ENCODE data around the gene YIF1B. TPM values are rescaled to one million over a fixed set of nuclear protein-coding genes. Genes with fewer than 3 reads are reported as not detected.

Gene YIF1B
- total and polyA plus RNA-seq, 2 of the 4 experiments (the other 2 are of a cell fraction) = 72.2 to 165 TPM

- Histone ChIP-seq H3K4ac (ENCODE audit: low read depth, low read length) (peak overlapping the region; percentile 58), H3K14ac (replicated peaks; ENCODE audit: low read depth, low read length) (peak overlapping the region; percentile 26), H4K5ac (ENCODE audit: low read depth, low read length) (no peak overlapping the region), H3K4me2 (ENCODE audit: low read depth, low read length) (no peak overlapping the region), H2BK120ac (ENCODE audit: low read depth, low read length) (peak overlapping the region; percentile 49), H2BK15ac (ENCODE audit: low read depth, low read length) (peak overlapping the region; percentile 25; the same call in 1 of the 3 replicates), H4K20me1 (ENCODE audit: insufficient read depth, low read length) (peaks cover 9% of the 10 kb centered on the region), H2BK20ac (ENCODE audit: low read depth, low read length) (0 out of 2 replicates have a peak overlapping the region, but pooled peaks have one; percentile 24), H2AK5ac (ENCODE audit: low read depth, low read length) (peak overlapping the region; percentile 68; the same call in 1 of the 2 replicates), H3K4me3 (ENCODE audit: insufficient read depth, low read depth, low read length) (no peak overlapping the region), H3K18ac (ENCODE audit: low read depth, low read length) (0 out of 2 replicates have a peak overlapping the region, but pooled peaks have one; percentile 18), H3K27ac (ENCODE audit: insufficient read depth, low read length) (peak overlapping the region; percentile 7; the same call in 1 of the 2 replicates), H3K9me1 (ENCODE audit: insufficient read depth, low read length) (peaks cover 9% of the 10 kb centered on the region), H2AK9ac (replicated peaks; ENCODE audit: low read depth, low read length, poor library complexity) (peak overlapping the region; percentile 74), H4K8ac (ENCODE audit: low read depth in 2 of 2, low read length in 2 of 2) (peak overlapping the region in 1 of 2 experiments; percentile 51; a peak in 2 of 4 replicates), H3K36me3 (ENCODE audit: control insufficient read depth, insufficient read depth, low read length) (no peaks in the 10 kb centered on the region; the same call in 1 of the 2 replicates), H4K91ac (ENCODE audit: insufficient read depth, low read depth, low read length) (peak overlapping the region; percentile 66), H3K9ac (ENCODE audit: low read depth, low read length) (no peak overlapping the region), H3K79me1 (ENCODE audit: low read depth in 1 of 2, low read length in 2 of 2) (peaks cover 0 to 2% of the 10 kb centered on the region in 2 experiments; a peak in 1 of 4 replicates), H3K27me3 (ENCODE audit: control insufficient read depth, insufficient read depth, low read length) (no peaks in the 10 kb centered on the region), H3K23ac (ENCODE audit: low read depth, low read length) (0 out of 2 replicates have a peak overlapping the region, but pooled peaks have one; percentile 10), H3K56ac (ENCODE audit: extremely low read depth, insufficient read depth, low read length) (no peak overlapping the region), H3K9me3 (ENCODE audit: control insufficient read depth, insufficient read depth, low read length) (no peaks in the 10 kb centered on the region), H3K4me1 (ENCODE audit: control insufficient read depth, insufficient read depth, low read length) (peaks cover 15% of the 10 kb centered on the region), H2AFZ (replicated peaks; ENCODE audit: low read length, poor library complexity) (peak overlapping the region; percentile 44), H2BK5ac (ENCODE audit: low read depth, low read length, poor library complexity, severe bottlenecking) (no peak overlapping the region)
- intact Hi-C loops (cut with micrococcal nuclease) (no loop called here), in situ Hi-C loops (cut with MboI; ENCODE audit: low sequenced_read_pairs) (no loop called here), dilution Hi-C loops (cut with HindIII; ENCODE audit: low sequenced_read_pairs, unreplicated experiment) (no loop called here)
- ATAC-seq (ENCODE audit: low read depth) (peak; percentile 52), DNase-seq (peak; percentile 64)
- CTCF ChIA-PET = no interaction called here
- no TSS peak for BruUV-seq (replicated peaks)
- 57% methylated on average over 1 of the region's 11 CpGs; no CpG with 5 or more reads in 1 of the 2 experiments for WGBS, 2 experiments (ENCODE audit: extremely low coverage in 2 of 2, insufficient read length in 1 of 2)
- POLR2A ChIA-PET (ENCODE audit: unreplicated experiment) = interaction anchor here (0.8 kb wide), 1 partner anchor 19 kb away, joined by 3 read pairs; no protein-coding TSS in a partner anchor
- TF ChIP-seq MAFK (IDR thresholded peaks at IDR 0.05; ENCODE audit: low read depth, low read length) (no peak), NFE2L2 (IDR thresholded peaks at IDR 0.05; ENCODE audit: low read depth, low read length) (no peak), MAZ (IDR thresholded peaks at IDR 0.05; ENCODE audit: borderline replicate concordance, low read depth, low read length) (no peak), CEBPB (IDR thresholded peaks at IDR 0.05; ENCODE audit: low read depth, low read length) (no peak)
These were observed 16.7 kb downstream of the YIF1B start for GRCh38 chr19:38298821-38299680.
